CD4-positive, alpha-beta T cell (primary cell): Measurements from ENCODE around the gene STX11. TPM values are rescaled to one million over a fixed set of nuclear protein-coding genes. Genes with fewer than 3 reads are reported as not detected.

Source experiments
- ATAC-seq: fragments of 200-7000 bp; cut with Tn5 transposase; one replicate; pipeline ENCODE4 v1.10.0; 2022; ENCODE audit warnings: mild to moderate bottlenecking; ENCODE audit not compliant: poor library complexity
- CTCF ChIA-PET: fragments of 350-600 bp; sonication (Branson Sonifier 250); formaldehyde crosslinking; loops from one replicate; lab custom pipeline; 2021; ENCODE audit warnings: antibody characterized with exemption, inconsistent platforms; lab: Charles Lee
- POLR2A ChIA-PET: fragments of 350-600 bp; sonication (Branson Sonifier 250); formaldehyde crosslinking; loops from one replicate; lab custom pipeline; 2021; ENCODE audit warnings: antibody characterized with exemption, inconsistent platforms; lab: Charles Lee
- DNase-seq, 14 experiments: peaks; one replicate each; pipeline ENCODE4 v3.0.0-alpha.2; 2013 to 2020; ENCODE audit warnings: mixed read lengths in 2 of 14
- H3K27ac ChIP-seq, 2 donors: one replicate each; pipeline versions ENCODE4 v1.5.1 to v1.7.0; 2013; ENCODE audit warnings: low read length in 2 of 2, low read depth in 1 of 2, mild to moderate bottlenecking in 1 of 2
- H3K27me3 ChIP-seq, 2 experiments: 1 replicate in 1 of 2; 2 replicates in 1 of 2; pipeline versions ENCODE4 v1.6.1 to v1.7.0; 2013; ENCODE audit warnings: low read length in 2 of 2, control low read depth in 1 of 2, mild to moderate bottlenecking in 1 of 2, moderate library complexity in 1 of 2; ENCODE audit not compliant: insufficient read depth in 2 of 2, control insufficient read depth in 1 of 2
- H3K36me3 ChIP-seq: one replicate; pipeline ENCODE4 v1.6.1; 2013; ENCODE audit warnings: low read length, control low read depth; ENCODE audit not compliant: insufficient read depth
- H3K4me1 ChIP-seq: one replicate; pipeline ENCODE4 v1.6.1; 2013; ENCODE audit warnings: low read length, control low read depth; ENCODE audit not compliant: insufficient read depth
- H3K4me3 ChIP-seq: one replicate; pipeline ENCODE4 v1.5.1; 2013; ENCODE audit warnings: mild to moderate bottlenecking, low read length, moderate library complexity
- H3K9me3 ChIP-seq, 2 experiments: 1 replicate in 1 of 2; 2 replicates in 1 of 2; pipeline versions ENCODE4 v1.6.1 to v1.7.0; 2013; ENCODE audit warnings: low read length in 2 of 2, mild to moderate bottlenecking in 2 of 2, control low read depth in 1 of 2, moderate library complexity in 1 of 2; ENCODE audit not compliant: control insufficient read depth in 1 of 2, insufficient read depth in 1 of 2
- H3K27ac Mint-ChIP-seq: one replicate; pipeline ENCODE4 v1.8.0; 2020; ENCODE audit warnings: mixed read lengths
- H3K27me3 Mint-ChIP-seq: one replicate; pipeline ENCODE4 v1.8.0; 2021; ENCODE audit warnings: mixed read lengths
- H3K36me3 Mint-ChIP-seq: one replicate; pipeline ENCODE4 v1.8.0; 2021; ENCODE audit warnings: low read depth, mixed read lengths
- H3K4me1 Mint-ChIP-seq: one replicate; pipeline ENCODE4 v1.8.0; 2021; ENCODE audit warnings: low read depth, mixed read lengths
- H3K4me3 Mint-ChIP-seq: one replicate; pipeline ENCODE4 v1.8.0; 2020; ENCODE audit warnings: mild to moderate bottlenecking, mixed read lengths
- H3K9me3 Mint-ChIP-seq: one replicate; pipeline ENCODE4 v1.8.0; 2020; ENCODE audit warnings: mixed read lengths
- intact Hi-C, 2 experiments: fragments of 100-400 bp; cut with DNase I in 1 of 2; cut with micrococcal nuclease in 1 of 2; formaldehyde crosslinking; loops; one replicate each; pipeline versions ENCODE4 v1.15.1 to v1.9.0; 2023 to 2025; cut with DNase I, micrococcal nuclease
- polyA plus RNA-seq, 2 donors: library from polyadenylated mRNA; unstranded; fragments of 120-200 nt; gene quantifications; one replicate each; pipeline ENCODE4 v1.2.1, GENCODE V29; 2013
- total RNA-seq, 174 experiments: library from RNA in 2 of 174; stranded (reverse) in 2 of 174; gene quantifications; one replicate each; pipeline ENCODE4 v1.2.3 and lab custom pipeline; 2021 to 2026
- TF ChIP-seq, protein P1 (sequence below): fragments of 200-600 bp; IDR thresholded peaks from one replicate; pipeline ENCODE4 v1.8.0; 2022; ENCODE audit warnings: antibody characterized with exemption, mild to moderate bottlenecking

STX11 gene
- total RNA-seq = 10 to 100 TPM; 16.1 to 16.8 TPM
- 12.9 TPM for polyA plus RNA-seq (2013, experiment 1 of 2)
- polyA plus RNA-seq (2013, experiment 2 of 2) = 11.6 TPM
- 5.7 to 149 (median 38.5) reads per million in 172 experiments for total RNA-seq (lab: John Stamatoyannopoulos, UW)

DNA sequence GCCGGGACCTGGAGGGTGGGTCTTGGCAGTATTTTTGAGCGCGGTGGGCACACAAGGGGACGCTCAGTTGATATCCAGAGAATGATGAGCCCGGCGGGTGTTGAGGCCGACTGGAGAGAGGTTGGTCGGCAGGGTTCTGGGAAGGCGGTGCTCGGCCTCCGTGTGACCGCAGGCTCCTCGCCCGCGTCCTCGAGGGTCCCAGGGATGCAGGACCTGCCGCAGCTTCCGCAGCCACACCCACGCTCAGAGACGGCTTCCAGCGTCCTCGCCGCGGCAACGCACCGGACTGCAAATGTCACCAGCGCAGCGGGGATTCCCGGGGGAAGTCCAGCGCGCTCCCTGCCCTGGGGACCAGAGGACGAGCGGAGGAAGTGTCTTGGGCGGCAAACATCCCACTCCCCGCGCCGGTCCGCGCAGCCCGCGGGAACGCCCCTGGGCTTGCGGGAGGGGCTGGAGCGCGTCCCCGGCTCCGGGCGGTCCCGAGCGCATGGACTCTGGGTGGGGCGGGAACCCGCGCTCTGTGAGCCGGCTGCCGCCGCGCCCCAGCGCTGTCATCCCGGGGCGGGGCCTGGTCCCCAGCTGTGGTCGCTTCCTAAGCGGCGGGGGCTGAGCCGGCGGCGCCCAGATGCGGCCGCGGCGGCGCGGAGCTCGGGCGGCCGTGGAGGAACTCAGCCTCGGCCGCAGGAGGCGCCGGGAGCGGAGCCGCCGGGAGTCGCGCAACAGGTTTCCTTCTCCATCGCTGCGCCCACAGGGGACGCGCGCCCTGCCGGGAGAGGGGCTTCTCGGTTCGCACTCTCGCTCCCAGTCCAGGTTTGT, at the start of gene STX11:
STX11 (plus strand) TSS at position 624 of the 816 bp plus-strand sequence. CDS start 36,111 bp downstream, outside the sequence.
- intact Hi-C loops = loop anchor here (2.0 to 5.0 kb wide), 2 partner anchors 43 to 67 kb away; no protein-coding TSS in a partner anchor
- H3K9me3 Mint-ChIP-seq = no peaks in the 10 kb centered on the region
- H3K27me3 Mint-ChIP-seq = no peaks in the 10 kb centered on the region
- CTCF ChIA-PET = interaction anchor here (1.5 to 1.7 kb wide), 2 partner anchors 66 to 69 kb away, joined by 4 to 5 read pairs; no protein-coding TSS in a partner anchor
- DNase-seq (peak; percentile 46 to 92 (median 63)), ATAC-seq (peak; percentile 67)
- POLR2A ChIA-PET = interaction anchor here (1.4 to 1.9 kb wide), 4 partner anchors 9 to 194 kb away, joined by 4 to 12 read pairs (median 10); partner anchors contain the start of gene SF3B5
- peaks cover 20% of the 10 kb centered on the region for H3K4me1 ChIP-seq
- no peaks in the 10 kb centered on the region for H3K36me3 ChIP-seq
- no peaks in the 10 kb centered on the region for H3K9me3 ChIP-seq
- TF ChIP-seq, protein P1, sequence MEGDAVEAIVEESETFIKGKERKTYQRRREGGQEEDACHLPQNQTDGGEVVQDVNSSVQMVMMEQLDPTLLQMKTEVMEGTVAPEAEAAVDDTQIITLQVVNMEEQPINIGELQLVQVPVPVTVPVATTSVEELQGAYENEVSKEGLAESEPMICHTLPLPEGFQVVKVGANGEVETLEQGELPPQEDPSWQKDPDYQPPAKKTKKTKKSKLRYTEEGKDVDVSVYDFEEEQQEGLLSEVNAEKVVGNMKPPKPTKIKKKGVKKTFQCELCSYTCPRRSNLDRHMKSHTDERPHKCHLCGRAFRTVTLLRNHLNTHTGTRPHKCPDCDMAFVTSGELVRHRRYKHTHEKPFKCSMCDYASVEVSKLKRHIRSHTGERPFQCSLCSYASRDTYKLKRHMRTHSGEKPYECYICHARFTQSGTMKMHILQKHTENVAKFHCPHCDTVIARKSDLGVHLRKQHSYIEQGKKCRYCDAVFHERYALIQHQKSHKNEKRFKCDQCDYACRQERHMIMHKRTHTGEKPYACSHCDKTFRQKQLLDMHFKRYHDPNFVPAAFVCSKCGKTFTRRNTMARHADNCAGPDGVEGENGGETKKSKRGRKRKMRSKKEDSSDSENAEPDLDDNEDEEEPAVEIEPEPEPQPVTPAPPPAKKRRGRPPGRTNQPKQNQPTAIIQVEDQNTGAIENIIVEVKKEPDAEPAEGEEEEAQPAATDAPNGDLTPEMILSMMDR = no peak
- H3K4me1 Mint-ChIP-seq = peaks cover 31% of the 10 kb centered on the region
- H3K36me3 Mint-ChIP-seq = peaks cover 7% of the 10 kb centered on the region
- H3K27ac Mint-ChIP-seq = peak within 1 kb of the TSS; percentile 83
- H3K27ac ChIP-seq = peak within 1 kb of the TSS; percentile 54 to 74
- peak within 1 kb of the TSS; percentile 78 for H3K4me3 ChIP-seq
- H3K27me3 ChIP-seq = no peaks in the 10 kb centered on the region
- H3K4me3 Mint-ChIP-seq = peak within 1 kb of the TSS; percentile 92

DNA sequence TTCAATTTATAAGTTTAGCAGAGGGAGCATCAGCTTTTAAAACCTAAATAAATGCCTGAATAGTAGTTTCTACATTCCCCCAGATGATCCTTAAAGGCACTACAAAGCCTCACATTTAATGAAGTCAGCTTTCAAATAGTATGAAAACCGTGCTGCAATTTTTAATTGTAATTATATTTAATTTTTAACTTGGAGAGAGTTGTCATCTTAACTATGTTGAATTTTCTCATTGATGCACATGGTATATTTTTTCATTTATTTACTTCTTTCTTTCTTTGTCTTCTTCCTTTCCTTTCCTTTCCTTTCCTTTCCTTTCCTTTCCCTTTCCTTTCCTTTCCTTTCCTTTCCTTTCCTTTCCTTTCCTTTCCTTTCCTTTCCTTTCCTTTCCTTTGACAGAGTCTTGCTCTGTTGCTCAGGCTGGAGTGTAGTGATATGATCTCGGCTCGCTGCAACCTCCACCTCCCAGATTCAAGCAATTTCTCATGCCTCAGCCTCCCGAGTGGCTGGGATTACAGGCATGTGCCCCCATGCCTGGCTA, 47.2 kb upstream of the STX11 start:
- intact Hi-C loops = loop anchor here in 1 of 2 experiments (10.0 kb wide), 1 partner anchor 1532 kb away; no protein-coding TSS in a partner anchor
- no peak overlapping the region for H3K27ac Mint-ChIP-seq
- H3K36me3 Mint-ChIP-seq = no peaks in the 10 kb centered on the region
- H3K9me3 ChIP-seq = no peaks in the 10 kb centered on the region
- H3K4me3 ChIP-seq = no peak overlapping the region
- H3K36me3 ChIP-seq = no peaks in the 10 kb centered on the region
- H3K4me3 Mint-ChIP-seq = no peak overlapping the region
- no peaks in the 10 kb centered on the region for H3K4me1 ChIP-seq
- no peak overlapping the region for H3K27ac ChIP-seq
- POLR2A ChIA-PET = no interaction called here
- TF ChIP-seq, protein P1 = no peak
- H3K27me3 ChIP-seq = no peaks in the 10 kb centered on the region
- H3K27me3 Mint-ChIP-seq = no peaks in the 10 kb centered on the region
- H3K9me3 Mint-ChIP-seq = no peaks in the 10 kb centered on the region
- CTCF ChIA-PET = interaction anchor here (0.7 to 2.3 kb wide), 4 partner anchors 116 to 1308 kb away, joined by 3 to 7 read pairs (median 4); no protein-coding TSS in a partner anchor
- H3K4me1 Mint-ChIP-seq = peaks cover 4% of the 10 kb centered on the region
- ATAC-seq (no peak), DNase-seq (no peak)

DNA sequence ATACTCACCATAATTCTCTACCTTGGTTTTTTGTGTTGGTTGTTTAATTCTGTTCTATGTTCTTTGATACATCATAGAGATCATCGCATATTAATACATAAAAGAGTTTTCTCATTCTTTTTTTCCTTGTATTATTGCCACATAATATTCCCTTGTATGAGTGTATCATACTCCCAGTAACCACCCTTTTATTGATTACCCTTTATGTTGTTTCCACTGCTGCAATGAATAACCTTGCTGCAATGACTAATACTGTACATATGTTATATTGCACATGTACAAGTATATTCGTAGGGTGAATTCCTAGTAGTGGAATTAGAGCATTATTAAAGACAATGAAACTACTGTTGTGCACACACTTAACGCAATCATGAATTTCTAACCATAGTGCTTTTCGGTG, 45.8 kb upstream of the STX11 start:
- Mint-ChIP-seq H3K4me3 (no peak overlapping the region), H3K27me3 (no peaks in the 10 kb centered on the region), H3K36me3 (no peaks in the 10 kb centered on the region), H3K4me1 (peaks cover 4% of the 10 kb centered on the region), H3K9me3 (no peaks in the 10 kb centered on the region), H3K27ac (no peak overlapping the region)
- Histone ChIP-seq H3K4me3 (no peak overlapping the region), H3K4me1 (no peaks in the 10 kb centered on the region), H3K36me3 (no peaks in the 10 kb centered on the region), H3K9me3 (no peaks in the 10 kb centered on the region), H3K27ac (no peak overlapping the region), H3K27me3 (no peaks in the 10 kb centered on the region)
- ATAC-seq = no peak
- ChIA-PET CTCF (interaction anchor here (1.0 to 1.2 kb wide), 4 partner anchors 112 to 378 kb away, joined by 4 to 6 read pairs (median 4); no protein-coding TSS in a partner anchor), POLR2A (interaction anchor here (0.9 kb wide), 1 partner anchor 114 kb away, joined by 5 read pairs; no protein-coding TSS in a partner anchor)
- DNase-seq = no peak
- TF ChIP-seq, protein P1 = no peak
- intact Hi-C loops = loop anchor here in 1 of 2 experiments (10.0 kb wide), 1 partner anchor 1530 kb away; no protein-coding TSS in a partner anchor
